ENCODE results near the gene PCBP3. TPM values are rescaled to one million over a fixed set of nuclear protein-coding genes. Genes with fewer than 3 reads are reported as not detected.
A peak's percentile ranks its signal among the peaks of the same experiment; 100 is the strongest.

PCBP3 gene
- polyA plus RNA-seq, 1 donor (not counting 4 experiments of a cell fraction or from before 2014, with no cell fraction given), result 0.25 TPM

DNA sequence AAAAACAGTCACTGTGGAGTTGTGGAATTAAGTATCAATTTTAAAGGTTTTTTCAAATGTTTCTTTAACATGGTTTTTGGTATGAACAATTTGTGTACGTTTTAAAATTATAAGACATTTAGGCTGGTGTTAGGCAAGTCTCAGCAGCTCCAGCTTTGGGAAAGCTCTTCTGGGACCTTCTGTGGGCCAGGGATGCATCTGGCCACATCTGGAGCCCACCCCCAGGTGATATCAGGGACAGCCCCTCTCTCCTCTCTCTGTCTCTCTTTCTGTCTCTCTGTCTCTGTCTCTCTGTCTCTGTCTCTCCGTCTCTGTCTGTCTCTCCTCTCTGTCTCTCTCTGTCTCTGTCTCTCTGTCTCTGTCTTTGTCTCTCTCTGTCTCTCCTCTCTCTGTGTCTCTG, 336.7 kb downstream of the PCBP3 start:
- H3K4me1 ChIP-seq (ENCODE audit: control insufficient read depth, extremely low read depth, insufficient read depth, low read length), result peaks cover 5% of the 10 kb centered on the region
- H2AFZ ChIP-seq (ENCODE audit: control insufficient read depth, low read length), result no peak overlapping the region
- no peak overlapping the region for H3K9ac ChIP-seq (ENCODE audit: control insufficient read depth, extremely low read depth, insufficient read depth, low read length)
- no peaks in the 10 kb centered on the region for H3K79me2 ChIP-seq (ENCODE audit: control insufficient read depth, insufficient read depth, low read length)
- H3K4me3 ChIP-seq (ENCODE audit: control insufficient read depth in 2 of 3, extremely low read depth in 1 of 3, insufficient read depth in 2 of 3, low read depth in 1 of 3, low read length in 3 of 3), result no peak overlapping the region
- H3K4me2 ChIP-seq (ENCODE audit: control insufficient read depth, extremely low read depth, insufficient read depth, low read depth, low read length), result no peak overlapping the region
- H3K36me3 ChIP-seq (ENCODE audit: control insufficient read depth in 2 of 2, extremely low read depth in 1 of 2, insufficient read depth in 2 of 2, low read length in 2 of 2), result no peaks in the 10 kb centered on the region
- no peak for FAIRE-seq
- dilution Hi-C loops (cut with MboI; ENCODE audit: extremely low pct_ligation_motif_present, low sequenced_read_pairs), result no loop called here
- no peaks in the 10 kb centered on the region for H3K9me3 ChIP-seq (ENCODE audit: control insufficient read depth, low read depth, low read length)
- H3K9me1 ChIP-seq (ENCODE audit: control insufficient read depth, extremely low read depth, insufficient read depth, low read length), result no peaks in the 10 kb centered on the region
- no peaks in the 10 kb centered on the region for H4K20me1 ChIP-seq (ENCODE audit: control insufficient read depth, extremely low read depth, insufficient read depth, low read length)
- peaks cover 26% of the 10 kb centered on the region for H3K27me3 ChIP-seq (ENCODE audit: control insufficient read depth, extremely low read depth, insufficient read depth, low read length)
- H3K27ac ChIP-seq (ENCODE audit: control insufficient read depth, insufficient read depth, low read length), result no peak overlapping the region
- DNase-seq (ENCODE audit: low read depth, low spot score), result no peak
- TF ChIP-seq EZH2 (IDR thresholded peaks at IDR 0.05; ENCODE audit: low read length), result no peak
- TF ChIP-seq, protein P1, sequence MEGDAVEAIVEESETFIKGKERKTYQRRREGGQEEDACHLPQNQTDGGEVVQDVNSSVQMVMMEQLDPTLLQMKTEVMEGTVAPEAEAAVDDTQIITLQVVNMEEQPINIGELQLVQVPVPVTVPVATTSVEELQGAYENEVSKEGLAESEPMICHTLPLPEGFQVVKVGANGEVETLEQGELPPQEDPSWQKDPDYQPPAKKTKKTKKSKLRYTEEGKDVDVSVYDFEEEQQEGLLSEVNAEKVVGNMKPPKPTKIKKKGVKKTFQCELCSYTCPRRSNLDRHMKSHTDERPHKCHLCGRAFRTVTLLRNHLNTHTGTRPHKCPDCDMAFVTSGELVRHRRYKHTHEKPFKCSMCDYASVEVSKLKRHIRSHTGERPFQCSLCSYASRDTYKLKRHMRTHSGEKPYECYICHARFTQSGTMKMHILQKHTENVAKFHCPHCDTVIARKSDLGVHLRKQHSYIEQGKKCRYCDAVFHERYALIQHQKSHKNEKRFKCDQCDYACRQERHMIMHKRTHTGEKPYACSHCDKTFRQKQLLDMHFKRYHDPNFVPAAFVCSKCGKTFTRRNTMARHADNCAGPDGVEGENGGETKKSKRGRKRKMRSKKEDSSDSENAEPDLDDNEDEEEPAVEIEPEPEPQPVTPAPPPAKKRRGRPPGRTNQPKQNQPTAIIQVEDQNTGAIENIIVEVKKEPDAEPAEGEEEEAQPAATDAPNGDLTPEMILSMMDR (optimal IDR thresholded peaks at IDR 0.05 in 1 of 3, IDR thresholded peaks at IDR 0.05 in 1 of 3, conservative IDR thresholded peaks at IDR 0.05 in 1 of 3; ENCODE audit: extremely low read depth in 1 of 3, insufficient read depth in 2 of 3, low read length in 3 of 3), result no peak

DNA sequence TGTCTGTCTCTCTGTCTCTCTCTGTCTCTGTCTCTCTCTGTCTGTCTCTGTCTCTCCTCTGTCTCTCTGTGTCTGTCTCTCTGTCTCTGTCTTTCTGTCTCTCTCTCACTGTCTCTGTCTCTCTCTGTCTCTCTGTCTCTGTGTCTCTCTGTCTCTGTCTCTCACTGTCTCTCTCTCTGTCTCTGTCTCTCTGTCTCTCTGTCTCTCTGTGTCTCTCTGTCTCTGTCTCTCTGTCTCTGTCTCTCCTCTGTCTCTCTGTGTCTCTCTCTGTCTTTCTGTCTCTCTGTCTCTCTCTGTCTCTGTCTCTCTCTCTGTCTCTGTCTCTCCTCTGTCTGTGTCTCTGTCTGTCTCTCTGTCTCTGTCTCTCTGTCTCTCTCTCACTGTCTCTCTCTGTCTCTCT, 337.2 kb downstream of the PCBP3 start:
- TF ChIP-seq EZH2 (IDR thresholded peaks at IDR 0.05; ENCODE audit: low read length), result no peak
- TF ChIP-seq, protein P1 (optimal IDR thresholded peaks at IDR 0.05 in 1 of 3, IDR thresholded peaks at IDR 0.05 in 1 of 3, conservative IDR thresholded peaks at IDR 0.05 in 1 of 3; ENCODE audit: extremely low read depth in 1 of 3, insufficient read depth in 2 of 3, low read length in 3 of 3), result no peak
- H3K4me2 ChIP-seq (ENCODE audit: control insufficient read depth, extremely low read depth, insufficient read depth, low read depth, low read length), result peak overlapping the region; percentile 96
- peaks cover 24% of the 10 kb centered on the region for H3K27me3 ChIP-seq (ENCODE audit: control insufficient read depth, extremely low read depth, insufficient read depth, low read length)
- no peaks in the 10 kb centered on the region for H4K20me1 ChIP-seq (ENCODE audit: control insufficient read depth, extremely low read depth, insufficient read depth, low read length)
- H3K4me1 ChIP-seq (ENCODE audit: control insufficient read depth, extremely low read depth, insufficient read depth, low read length), result peaks cover 5% of the 10 kb centered on the region
- DNase-seq (ENCODE audit: low read depth, low spot score), result no peak
- H3K27ac ChIP-seq (ENCODE audit: control insufficient read depth, insufficient read depth, low read length), result no peak overlapping the region
- dilution Hi-C loops (cut with MboI; ENCODE audit: extremely low pct_ligation_motif_present, low sequenced_read_pairs), result no loop called here
- H3K4me3 ChIP-seq (ENCODE audit: control insufficient read depth in 2 of 3, extremely low read depth in 1 of 3, insufficient read depth in 2 of 3, low read depth in 1 of 3, low read length in 3 of 3), result peak overlapping the region in 2 of 3 experiments; percentile 50 to 56
- H2AFZ ChIP-seq (ENCODE audit: control insufficient read depth, low read length), result peak overlapping the region; percentile 31
- no peak overlapping the region for H3K9ac ChIP-seq (ENCODE audit: control insufficient read depth, extremely low read depth, insufficient read depth, low read length)
- H3K9me3 ChIP-seq (ENCODE audit: control insufficient read depth, low read depth, low read length), result no peaks in the 10 kb centered on the region
- H3K9me1 ChIP-seq (ENCODE audit: control insufficient read depth, extremely low read depth, insufficient read depth, low read length), result no peaks in the 10 kb centered on the region
- no peaks in the 10 kb centered on the region for H3K36me3 ChIP-seq (ENCODE audit: control insufficient read depth in 2 of 2, extremely low read depth in 1 of 2, insufficient read depth in 2 of 2, low read length in 2 of 2)
- H3K79me2 ChIP-seq (ENCODE audit: control insufficient read depth, insufficient read depth, low read length), result no peaks in the 10 kb centered on the region
- FAIRE-seq, result no peak
